Measurements from ENCODE around the gene MAML1. TPM values are rescaled to one million over a fixed set of nuclear protein-coding genes. Genes with fewer than 3 reads are reported as not detected.
"Not testable (repeated sequence)": the region's sequence is repeated elsewhere in the genome, so short reads cannot be mapped to it uniquely, and the experiment has no call there.

Gene MAML1, protein sequence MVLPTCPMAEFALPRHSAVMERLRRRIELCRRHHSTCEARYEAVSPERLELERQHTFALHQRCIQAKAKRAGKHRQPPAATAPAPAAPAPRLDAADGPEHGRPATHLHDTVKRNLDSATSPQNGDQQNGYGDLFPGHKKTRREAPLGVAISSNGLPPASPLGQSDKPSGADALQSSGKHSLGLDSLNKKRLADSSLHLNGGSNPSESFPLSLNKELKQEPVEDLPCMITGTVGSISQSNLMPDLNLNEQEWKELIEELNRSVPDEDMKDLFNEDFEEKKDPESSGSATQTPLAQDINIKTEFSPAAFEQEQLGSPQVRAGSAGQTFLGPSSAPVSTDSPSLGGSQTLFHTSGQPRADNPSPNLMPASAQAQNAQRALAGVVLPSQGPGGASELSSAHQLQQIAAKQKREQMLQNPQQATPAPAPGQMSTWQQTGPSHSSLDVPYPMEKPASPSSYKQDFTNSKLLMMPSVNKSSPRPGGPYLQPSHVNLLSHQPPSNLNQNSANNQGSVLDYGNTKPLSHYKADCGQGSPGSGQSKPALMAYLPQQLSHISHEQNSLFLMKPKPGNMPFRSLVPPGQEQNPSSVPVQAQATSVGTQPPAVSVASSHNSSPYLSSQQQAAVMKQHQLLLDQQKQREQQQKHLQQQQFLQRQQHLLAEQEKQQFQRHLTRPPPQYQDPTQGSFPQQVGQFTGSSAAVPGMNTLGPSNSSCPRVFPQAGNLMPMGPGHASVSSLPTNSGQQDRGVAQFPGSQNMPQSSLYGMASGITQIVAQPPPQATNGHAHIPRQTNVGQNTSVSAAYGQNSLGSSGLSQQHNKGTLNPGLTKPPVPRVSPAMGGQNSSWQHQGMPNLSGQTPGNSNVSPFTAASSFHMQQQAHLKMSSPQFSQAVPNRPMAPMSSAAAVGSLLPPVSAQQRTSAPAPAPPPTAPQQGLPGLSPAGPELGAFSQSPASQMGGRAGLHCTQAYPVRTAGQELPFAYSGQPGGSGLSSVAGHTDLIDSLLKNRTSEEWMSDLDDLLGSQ
- 10 to 100 TPM; 29.7 TPM for total RNA-seq

DNA sequence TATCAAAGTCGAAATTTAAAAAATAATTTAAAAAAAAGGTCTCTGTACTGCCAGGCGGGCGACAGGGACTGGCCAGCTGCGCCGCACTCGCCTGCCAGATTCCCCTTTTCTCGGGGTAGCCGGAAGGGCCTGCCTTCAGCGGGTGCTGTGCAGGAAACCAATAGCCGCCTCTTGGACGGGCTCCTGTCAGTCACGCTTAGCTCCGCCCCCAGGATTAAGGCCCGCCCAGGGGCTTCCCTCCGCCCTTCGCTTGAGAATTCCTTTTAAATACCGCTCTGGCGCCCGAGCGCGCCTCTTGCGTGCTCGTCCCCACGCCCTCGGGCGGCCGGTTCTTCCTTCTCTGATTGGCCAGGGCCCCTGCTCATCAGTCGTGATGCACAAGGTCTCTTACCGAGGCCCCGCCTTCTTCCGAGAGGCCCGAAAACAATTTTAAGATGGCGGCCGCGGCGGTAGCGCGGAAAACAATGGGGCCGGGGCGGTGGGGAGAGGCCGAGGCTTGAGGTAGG is at the start of gene MAML1:
Gene MAML1 (plus strand): TSS at position 411 of the 506 bp plus-strand sequence. CDS start 291 bp downstream, outside the sequence.
- peak; percentile 100 for DNase-seq
- Histone ChIP-seq H3K27ac (peak within 1 kb of the TSS; percentile 92), H3K4me3 (peak within 1 kb of the TSS; percentile 77), H3K27me3 (no peaks in the 10 kb centered on the region), H3K9ac (ENCODE audit: low read depth in 2 of 2, low read length in 2 of 2) (peak within 1 kb of the TSS; percentile 86 to 96), H3K4me1 (peaks cover 11% of the 10 kb centered on the region), H3K36me3 (no peaks in the 10 kb centered on the region), H3K9me3 (no peaks in the 10 kb centered on the region)
- TF ChIP-seq, protein P1, sequence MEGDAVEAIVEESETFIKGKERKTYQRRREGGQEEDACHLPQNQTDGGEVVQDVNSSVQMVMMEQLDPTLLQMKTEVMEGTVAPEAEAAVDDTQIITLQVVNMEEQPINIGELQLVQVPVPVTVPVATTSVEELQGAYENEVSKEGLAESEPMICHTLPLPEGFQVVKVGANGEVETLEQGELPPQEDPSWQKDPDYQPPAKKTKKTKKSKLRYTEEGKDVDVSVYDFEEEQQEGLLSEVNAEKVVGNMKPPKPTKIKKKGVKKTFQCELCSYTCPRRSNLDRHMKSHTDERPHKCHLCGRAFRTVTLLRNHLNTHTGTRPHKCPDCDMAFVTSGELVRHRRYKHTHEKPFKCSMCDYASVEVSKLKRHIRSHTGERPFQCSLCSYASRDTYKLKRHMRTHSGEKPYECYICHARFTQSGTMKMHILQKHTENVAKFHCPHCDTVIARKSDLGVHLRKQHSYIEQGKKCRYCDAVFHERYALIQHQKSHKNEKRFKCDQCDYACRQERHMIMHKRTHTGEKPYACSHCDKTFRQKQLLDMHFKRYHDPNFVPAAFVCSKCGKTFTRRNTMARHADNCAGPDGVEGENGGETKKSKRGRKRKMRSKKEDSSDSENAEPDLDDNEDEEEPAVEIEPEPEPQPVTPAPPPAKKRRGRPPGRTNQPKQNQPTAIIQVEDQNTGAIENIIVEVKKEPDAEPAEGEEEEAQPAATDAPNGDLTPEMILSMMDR (IDR thresholded peaks at IDR 0.05): no peak
- intact Hi-C loops (cut with DNase I): loop anchor here (5.0 kb wide), 1 partner anchor 35 kb away; the partner anchor contains the start of gene CANX

DNA sequence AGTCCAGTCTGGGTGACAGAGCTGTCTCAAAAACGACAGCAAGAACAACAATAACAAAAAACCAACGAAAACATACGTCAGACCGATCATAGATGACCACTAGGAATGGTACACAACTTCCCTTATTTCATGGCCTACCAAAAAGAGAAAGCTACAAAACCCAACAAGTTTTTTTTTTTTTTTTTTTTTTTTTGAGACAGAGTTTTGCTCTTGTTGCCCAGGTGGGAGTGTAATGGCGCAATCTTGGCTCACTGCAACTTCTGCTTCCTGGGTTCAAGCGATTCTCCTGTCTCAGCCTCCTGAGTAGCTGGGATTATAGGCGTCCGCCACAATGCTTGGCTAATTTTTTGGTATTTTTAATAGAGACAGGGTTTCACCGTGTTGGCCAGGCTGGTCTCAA is 43.4 kb upstream of the MAML1 start:
- H3K27ac ChIP-seq; H3K4me3 ChIP-seq; H3K9me3 ChIP-seq; H3K27me3 ChIP-seq; intact Hi-C loops (cut with DNase I); H3K4me1 ChIP-seq; H3K9ac ChIP-seq (ENCODE audit: low read depth in 2 of 2, low read length in 2 of 2); H3K36me3 ChIP-seq; DNase-seq: not testable (repeated sequence)

DNA sequence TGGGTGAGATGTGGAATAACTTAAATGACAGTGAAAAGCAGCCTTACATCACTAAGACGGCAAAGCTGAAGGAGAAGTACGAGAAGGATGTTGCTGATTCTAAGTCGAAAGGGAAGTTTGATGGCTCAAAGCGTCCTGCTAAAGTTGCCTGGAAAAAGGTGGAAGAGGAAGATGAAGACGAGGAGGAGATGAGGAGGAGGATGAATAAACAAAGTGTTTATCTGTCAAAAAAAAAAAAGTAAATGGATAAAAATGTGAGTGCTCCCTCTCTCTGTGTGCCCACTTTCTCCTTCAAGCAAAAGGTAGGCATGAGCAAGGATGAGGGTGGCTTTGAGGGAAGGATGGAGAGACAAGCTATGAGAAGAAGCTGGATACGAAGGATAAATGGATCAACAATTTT is 38.1 kb upstream of the MAML1 start:
- intact Hi-C loops (cut with DNase I): no loop called here

DNA sequence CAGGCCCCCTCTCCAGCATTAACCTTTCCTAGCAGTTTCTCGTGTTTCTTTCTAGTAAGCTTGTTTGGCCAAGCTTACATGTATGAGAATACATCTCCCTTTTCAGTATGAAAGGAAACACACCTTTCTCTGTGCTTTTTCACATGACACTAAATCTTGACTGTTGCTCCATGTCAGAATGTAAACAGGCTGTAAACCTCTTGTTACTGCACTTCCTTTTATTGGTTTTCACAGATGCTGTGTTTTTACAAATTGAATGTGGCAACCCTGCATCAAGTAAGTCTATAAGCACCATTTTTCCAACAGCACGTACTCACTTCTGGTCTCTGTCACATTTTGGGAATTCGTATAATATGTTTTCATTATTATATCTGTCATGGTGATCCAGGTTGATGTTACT is 36.0 kb upstream of the MAML1 start:
- Histone ChIP-seq H3K9ac (ENCODE audit: low read depth in 2 of 2, low read length in 2 of 2) (peak overlapping the region in 1 of 2 donors; percentile 19), H3K4me3 (no peak overlapping the region), H3K27ac (peak overlapping the region; percentile 95), H3K36me3 (no peaks in the 10 kb centered on the region), H3K9me3 (no peaks in the 10 kb centered on the region), H3K4me1 (peaks cover 15% of the 10 kb centered on the region), H3K27me3 (no peaks in the 10 kb centered on the region)
- no peak for DNase-seq
- TF ChIP-seq, protein P1 (IDR thresholded peaks at IDR 0.05): no peak
- intact Hi-C loops (cut with DNase I): loop anchor here (5.0 kb wide), 1 partner anchor 36 kb away; the partner anchor contains the start of gene MAML1

More for the DNA sequence above, 38.1 kb upstream of the MAML1 start:
- no peak overlapping the region for H3K27ac ChIP-seq
- H3K9me3 ChIP-seq: no peaks in the 10 kb centered on the region
- H3K4me1 ChIP-seq: peaks cover 9% of the 10 kb centered on the region
- no peak overlapping the region for H3K9ac ChIP-seq (ENCODE audit: low read depth in 2 of 2, low read length in 2 of 2)
- no peaks in the 10 kb centered on the region for H3K27me3 ChIP-seq
- TF ChIP-seq, protein P1 (IDR thresholded peaks at IDR 0.05): no peak
- H3K4me3 ChIP-seq: no peak overlapping the region
- DNase-seq: no peak
- no peaks in the 10 kb centered on the region for H3K36me3 ChIP-seq

DNA sequence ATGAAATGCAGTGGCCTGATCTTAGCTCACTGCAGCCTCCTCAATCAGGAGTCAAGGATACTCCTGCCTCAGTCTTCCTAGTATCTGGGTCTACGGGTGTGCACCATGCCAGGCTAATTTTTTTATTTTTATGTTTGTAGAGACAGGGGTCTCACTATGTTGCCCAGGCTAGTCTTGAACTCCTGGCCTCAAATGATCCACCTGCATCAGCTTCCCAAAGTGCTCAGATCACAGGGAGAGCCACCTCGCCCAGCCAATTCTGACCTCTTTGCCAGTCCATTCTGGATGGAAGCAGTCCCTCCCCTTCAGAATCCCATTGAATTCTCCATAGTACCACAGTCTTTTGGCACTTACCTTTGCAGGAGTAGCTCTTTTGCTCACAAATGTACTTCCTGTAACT is 35.5 kb upstream of the MAML1 start:
- TF ChIP-seq, protein P1 (IDR thresholded peaks at IDR 0.05): no peak
- Histone ChIP-seq H3K9me3 (no peaks in the 10 kb centered on the region), H3K36me3 (no peaks in the 10 kb centered on the region), H3K27me3 (no peaks in the 10 kb centered on the region), H3K27ac (peak overlapping the region; percentile 95), H3K4me3 (no peak overlapping the region), H3K9ac (ENCODE audit: low read depth in 2 of 2, low read length in 2 of 2) (no peak overlapping the region), H3K4me1 (peaks cover 15% of the 10 kb centered on the region)
- no peak for DNase-seq
- intact Hi-C loops (cut with DNase I): loop anchor here (5.0 kb wide), 1 partner anchor 35 kb away; the partner anchor contains the start of gene MAML1

DNA sequence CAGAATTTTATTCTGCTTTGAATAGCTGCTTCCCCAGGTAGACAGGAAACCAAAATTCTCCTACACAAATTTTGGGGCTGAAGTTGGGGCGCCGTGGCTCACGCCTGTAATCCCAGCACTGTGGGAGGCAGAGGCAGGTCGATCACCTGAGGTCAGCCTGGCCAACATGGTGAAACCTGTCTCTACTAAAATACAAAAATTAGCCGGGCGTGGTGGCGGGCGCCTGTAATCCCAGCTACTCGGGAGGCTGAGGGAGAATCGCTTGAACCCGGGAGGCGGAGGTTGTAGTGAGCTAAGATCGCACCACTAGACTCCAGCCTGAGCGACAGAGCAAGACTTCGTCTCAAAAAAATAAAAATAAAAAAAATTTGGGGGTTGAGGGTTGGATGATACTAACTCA is 35.1 kb upstream of the MAML1 start:
- not testable (repeated sequence) for H3K9me3 ChIP-seq, DNase-seq, H3K36me3 ChIP-seq, H3K27me3 ChIP-seq
- Histone ChIP-seq H3K4me3 (peak overlapping the region; percentile 55), H3K4me1 (peaks cover 15% of the 10 kb centered on the region), H3K27ac (peak overlapping the region; percentile 95), H3K9ac (ENCODE audit: low read depth in 2 of 2, low read length in 2 of 2) (peak overlapping the region; percentile 81 to 91)
- intact Hi-C loops (cut with DNase I): loop anchor here (5.0 kb wide), 1 partner anchor 35 kb away; the partner anchor contains the start of gene MAML1

Measured in colonic mucosa (tissue), 4 donors.